ENCODE data around the gene KDM6A.

DNA sequence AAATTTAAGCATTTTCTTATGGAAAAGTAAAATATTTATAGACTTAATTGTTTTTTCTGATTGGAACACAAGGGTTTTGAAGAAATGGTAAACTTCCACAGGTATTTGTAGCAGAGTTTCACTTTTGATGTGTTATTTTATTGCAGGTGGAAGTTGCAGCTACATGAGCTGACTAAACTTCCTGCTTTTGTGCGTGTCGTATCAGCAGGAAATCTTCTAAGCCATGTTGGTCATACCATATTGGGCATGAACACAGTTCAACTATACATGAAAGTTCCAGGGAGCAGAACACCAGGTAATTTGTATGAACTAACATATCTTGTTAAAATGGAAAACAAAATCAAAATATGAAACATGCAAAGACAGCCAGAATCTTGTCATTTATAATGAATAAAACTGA lies 210.3 kb downstream of the KDM6A start:
- TF ChIP-seq POLR2A (IDR thresholded peaks at IDR 0.05) (no peak), EP300 (IDR thresholded peaks at IDR 0.05) (no peak)
